SK-N-SH (cell line): ENCODE measurements around the gene TCIRG1. TPM values are rescaled to one million over a fixed set of nuclear protein-coding genes. Genes with fewer than 3 reads are reported as not detected.

Experiments
- CTCF ChIA-PET: fragments of 300-600, 350-600 bp; formaldehyde crosslinking; extraction: SDS; loops from one replicate; lab custom pipeline; 2021; lab: Yijun Ruan, JAX
- POLR2A ChIA-PET: fragments of 350-600 bp; sonication (Branson Sonifier 250); formaldehyde crosslinking; extraction: SDS; loops from one replicate; lab custom pipeline; 2020; ENCODE audit warnings: antibody characterized with exemption, inconsistent platforms; lab: Yijun Ruan, JAX
- DNase-seq: peaks from one replicate; pipeline ENCODE4 v3.0.0; 2012
- H2AFZ ChIP-seq: fragments of 200-600 bp; sonication (generic); 2 replicates; pipeline ENCODE4 v1.8.1; 2016; ENCODE audit warnings: antibody characterized with exemption, mild to moderate bottlenecking, low read depth
- H3F3A ChIP-seq: fragments of 200-600 bp; sonication (generic); replicated peaks from 2 replicates; pipeline ENCODE3; 2016; ENCODE audit warnings: antibody characterized with exemption, mild to moderate bottlenecking; ENCODE audit not compliant: insufficient read depth
- H3K27ac ChIP-seq, 2 experiments: fragments of 200-500 bp in 1 of 2; fragments of 200-600 bp in 1 of 2; sonication (Bioruptor generic) in 1 of 2; sonication (generic), shearing (Covaris generic) in 1 of 2; 2 replicates each; pipeline versions ENCODE4 v1.5.1 to v1.6.1; 2014 to 2016; ENCODE audit warnings: low read depth in 2 of 2, inconsistent platforms in 1 of 2, low read length in 1 of 2, mild to moderate bottlenecking in 1 of 2, mixed read lengths in 1 of 2
- H3K27me3 ChIP-seq: fragments of 200-600 bp; sonication (generic), shearing (Covaris generic); 2 replicates; pipeline ENCODE4 v1.6.1; 2016; ENCODE audit warnings: mixed run types; ENCODE audit not compliant: insufficient read depth
- H3K36me3 ChIP-seq, 2 experiments: fragments of 200-500 bp in 1 of 2; fragments of 200-600 bp in 1 of 2; sonication (Bioruptor generic) in 1 of 2; sonication (generic) in 1 of 2; replicated peaks in 1 of 2; 2 replicates each; pipeline versions ENCODE3 to v1.5.1; 2014 to 2016; ENCODE audit warnings: low read length in 1 of 2, mild to moderate bottlenecking in 1 of 2; ENCODE audit not compliant: insufficient read depth in 2 of 2, control insufficient read depth in 1 of 2
- H3K4me1 ChIP-seq, 2 experiments: fragments of 200-500 bp in 1 of 2; fragments of 200-600 bp in 1 of 2; sonication (Bioruptor generic) in 1 of 2; sonication (generic), shearing (Covaris generic) in 1 of 2; 2 replicates each; pipeline versions ENCODE4 v1.5.1 to v1.6.1; 2014 to 2016; ENCODE audit warnings: low read depth in 1 of 2, low read length in 1 of 2, mixed run types in 1 of 2; ENCODE audit not compliant: insufficient read depth in 2 of 2, control insufficient read depth in 1 of 2
- H3K4me2 ChIP-seq: fragments of 200-600 bp; sonication (generic), shearing (Covaris generic); 2 replicates; pipeline ENCODE4 v1.6.1; 2017; ENCODE audit warnings: mixed run types
- H3K4me3 ChIP-seq, 2 experiments: fragments of 200-500 bp in 1 of 2; fragments of 200-600 bp in 1 of 2; sonication (Bioruptor generic) in 1 of 2; sonication (generic), shearing (Covaris generic) in 1 of 2; 2 replicates each; pipeline versions ENCODE4 v1.5.1 to v1.8.1; 2014 to 2016; ENCODE audit warnings: low read depth in 2 of 2, inconsistent platforms in 1 of 2, low read length in 1 of 2, mild to moderate bottlenecking in 1 of 2, mixed read lengths in 1 of 2, moderate library complexity in 1 of 2
- H3K79me2 ChIP-seq: fragments of 200-600 bp; sonication (generic); 2 replicates; pipeline ENCODE4 v1.8.1; 2017; ENCODE audit warnings: mild to moderate bottlenecking; ENCODE audit not compliant: insufficient read depth
- H3K9ac ChIP-seq: fragments of 200-600 bp; sonication (generic); 2 replicates; pipeline ENCODE4 v1.6.1; 2017; ENCODE audit warnings: mixed run types
- H3K9me2 ChIP-seq: fragments of 200-600 bp; sonication (generic); 2 replicates; pipeline ENCODE4 v1.6.1; 2017; ENCODE audit warnings: mixed run types
- H3K9me3 ChIP-seq: fragments of 200-600 bp; sonication (generic); 2 replicates; pipeline ENCODE4 v1.6.1; 2017; ENCODE audit warnings: mixed run types, mild to moderate bottlenecking, moderate library complexity
- H4K20me1 ChIP-seq: fragments of 200-600 bp; sonication (generic); 2 replicates; pipeline ENCODE4 v1.6.1; 2017; ENCODE audit warnings: mild to moderate bottlenecking, mixed run types; ENCODE audit not compliant: insufficient read depth
- CHD2 ChIP-seq: fragments of 150-350 bp; IDR thresholded peaks from 2 replicates; pipeline ENCODE4 v1.6.1; 2018; ENCODE audit warnings: low read length; ENCODE audit not compliant: partially characterized antibody
- ELF1 ChIP-seq: IDR thresholded peaks from 2 replicates; pipeline ENCODE4 v1.4.0; 2012
- EP300 ChIP-seq, 2 experiments: IDR thresholded peaks; 2 replicates each; pipeline versions ENCODE4 v1.4.0 to v1.6.1; 2012; ENCODE audit warnings: borderline replicate concordance in 1 of 2, low read depth in 1 of 2, low read length in 1 of 2
- EZH2phosphoT487 ChIP-seq: fragments of 200-600 bp; sonication (generic); IDR thresholded peaks from 2 replicates; pipeline ENCODE4 v1.6.1; 2017; ENCODE audit warnings: low read depth, mixed run types, mild to moderate bottlenecking, antibody characterized with exemption, moderate library complexity, borderline replicate concordance
- FOXJ3 ChIP-seq: sonication (generic); formaldehyde crosslinking; IDR thresholded peaks from 2 replicates; pipeline ENCODE4 v1.5.1; 2020; ENCODE audit warnings: mild to moderate bottlenecking, missing genetic modification reagents
- MXI1 ChIP-seq: IDR thresholded peaks from 2 replicates; pipeline ENCODE4 v1.6.1; 2012; ENCODE audit warnings: mild to moderate bottlenecking, low read depth, low read length, improper control_type of control experiment
- NFIC ChIP-seq: IDR thresholded peaks from 2 replicates; pipeline ENCODE4 v1.4.0; 2012; ENCODE audit warnings: borderline replicate concordance
- NRF1 ChIP-seq: IDR thresholded peaks from 2 replicates; pipeline ENCODE4 v1.6.1; 2012; ENCODE audit warnings: low read depth, mild to moderate bottlenecking, low read length
- POLR2AphosphoS5 ChIP-seq: IDR thresholded peaks from 2 replicates; pipeline ENCODE4 v1.6.1; 2012; ENCODE audit warnings: low read depth, low read length
- RCOR1 ChIP-seq: fragments of 150-350 bp; IDR thresholded peaks from 2 replicates; pipeline ENCODE4 v1.6.1; 2017; ENCODE audit warnings: antibody characterized with exemption, low read length
- RFX5 ChIP-seq: IDR thresholded peaks from 2 replicates; pipeline ENCODE4 v1.6.1; 2012; ENCODE audit warnings: mild to moderate bottlenecking, improper control_type of control experiment, low read length
- SIN3A ChIP-seq: IDR thresholded peaks from 2 replicates; pipeline ENCODE4 v1.6.1; 2012; ENCODE audit warnings: low read depth, mild to moderate bottlenecking, low read length, moderate library complexity, borderline replicate concordance
- SMC3 ChIP-seq: IDR thresholded peaks from 2 replicates; pipeline ENCODE4 v1.6.1; 2012; ENCODE audit warnings: low read depth, low read length, improper control_type of control experiment
- TCF12 ChIP-seq: IDR thresholded peaks from 2 replicates; pipeline ENCODE4 v1.4.0; 2012
- USF2 ChIP-seq: fragments of 150-350 bp; IDR thresholded peaks from 2 replicates; pipeline ENCODE4 v1.6.1; 2017; ENCODE audit warnings: antibody characterized with exemption, low read length, low read depth, borderline replicate concordance
- WGBS: methylation state at CpG from one replicate; pipeline ENCODE4 v1.1.6; 2017; ENCODE audit warnings: low lambda C conversion rate; 5-methylcytosine and 5-hydroxymethylcytosine counted together
- polyA plus RNA-seq, 3 experiments: library from polyadenylated mRNA; depleted of rRNA; stranded (reverse); fragments of >200 nt; gene quantifications; 2 replicates each; pipeline ENCODE4 v1.2.3, GENCODE V29; 2012
- TF ChIP-seq, protein P1 (sequence below): IDR thresholded peaks from 2 replicates; pipeline ENCODE4; 2012
- TF ChIP-seq, protein P2 (sequence below): IDR thresholded peaks from 2 replicates; pipeline ENCODE4 v1.6.1; 2012; ENCODE audit warnings: mild to moderate bottlenecking, low read depth, low read length, moderate library complexity

Gene TCIRG1
- polyA plus RNA-seq, 1 of the 3 experiments (the other 2 are of a cell fraction), result 0.58 TPM

- 0 out of 2 replicates have a peak, but pooled peaks cover 6% of the 10 kb centered on the region for H4K20me1 ChIP-seq
- CTCF ChIA-PET, result no interaction called here
- H3K4me3 ChIP-seq, result no peak overlapping the region
- no peaks in the 10 kb centered on the region for H3K9me3 ChIP-seq
- TF ChIP-seq EZH2phosphoT487, result no peak
- no peak for TF ChIP-seq SMC3
- TF ChIP-seq NRF1, result no peak
- TF ChIP-seq CHD2, result no peak
- TF ChIP-seq ELF1, result no peak
- no peak for TF ChIP-seq TCF12
- TF ChIP-seq FOXJ3 (CRISPR knock-in tag), result no peak
- no peak for TF ChIP-seq NFIC
- TF ChIP-seq RCOR1, result no peak
- TF ChIP-seq SIN3A, result no peak
- no peak for TF ChIP-seq RFX5
- no peak for TF ChIP-seq MXI1
- TF ChIP-seq USF2, result no peak
- TF ChIP-seq POLR2AphosphoS5, result no peak
- TF ChIP-seq, protein P1, sequence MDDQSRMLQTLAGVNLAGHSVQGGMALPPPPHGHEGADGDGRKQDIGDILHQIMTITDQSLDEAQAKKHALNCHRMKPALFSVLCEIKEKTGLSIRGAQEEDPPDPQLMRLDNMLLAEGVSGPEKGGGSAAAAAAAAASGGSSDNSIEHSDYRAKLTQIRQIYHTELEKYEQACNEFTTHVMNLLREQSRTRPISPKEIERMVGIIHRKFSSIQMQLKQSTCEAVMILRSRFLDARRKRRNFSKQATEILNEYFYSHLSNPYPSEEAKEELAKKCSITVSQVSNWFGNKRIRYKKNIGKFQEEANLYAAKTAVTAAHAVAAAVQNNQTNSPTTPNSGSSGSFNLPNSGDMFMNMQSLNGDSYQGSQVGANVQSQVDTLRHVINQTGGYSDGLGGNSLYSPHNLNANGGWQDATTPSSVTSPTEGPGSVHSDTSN, result no peak
- TF ChIP-seq EP300 (IDR thresholded peaks at IDR 0.05; ENCODE audit: borderline replicate concordance in 1 of 2, low read depth in 1 of 2, low read length in 1 of 2), result no peak
- no peak overlapping the region for H2AFZ ChIP-seq
- DNase-seq, result no peak
- H3K79me2 ChIP-seq, result no peaks in the 10 kb centered on the region; the same call in 1 of the 2 replicates
- no peak overlapping the region for H3K4me2 ChIP-seq
- H3K9me2 ChIP-seq, result no peaks in the 10 kb centered on the region
- POLR2A ChIA-PET, result no interaction called here
- peaks cover 5% of the 10 kb centered on the region for H3F3A ChIP-seq
- 85% methylated on average over 1 of the region's 1 CpG for WGBS
- no peak overlapping the region for H3K27ac ChIP-seq
- H3K9ac ChIP-seq, result no peak overlapping the region
- H3K36me3 ChIP-seq, result peaks cover 0 to 13% of the 10 kb centered on the region in 2 experiments
- H3K27me3 ChIP-seq, result no peaks in the 10 kb centered on the region
- H3K4me1 ChIP-seq, result no peaks in the 10 kb centered on the region
These were observed 51.5 kb downstream of the TCIRG1 start for GRCh38 chr11:68090287-68090686.

GRCh38 chr11:68090706-68091105 is 51.9 kb downstream of the TCIRG1 start:
- Histone ChIP-seq H3K4me1 (no peaks in the 10 kb centered on the region), H3K9me2 (no peaks in the 10 kb centered on the region), H3K27me3 (no peaks in the 10 kb centered on the region), H3K4me2 (no peak overlapping the region), H3K9ac (no peak overlapping the region), H3K9me3 (no peaks in the 10 kb centered on the region), H3F3A (peaks cover 5% of the 10 kb centered on the region), H3K36me3 (peaks cover 0 to 13% of the 10 kb centered on the region in 2 experiments), H4K20me1 (0 out of 2 replicates have a peak, but pooled peaks cover 6% of the 10 kb centered on the region), H3K27ac (no peak overlapping the region), H3K79me2 (no peaks in the 10 kb centered on the region; the same call in 1 of the 2 replicates), H3K4me3 (no peak overlapping the region), H2AFZ (no peak overlapping the region)
- DNase-seq, result no peak
- POLR2A ChIA-PET, result no interaction called here
- CTCF ChIA-PET, result no interaction called here
- TF ChIP-seq, protein P2, sequence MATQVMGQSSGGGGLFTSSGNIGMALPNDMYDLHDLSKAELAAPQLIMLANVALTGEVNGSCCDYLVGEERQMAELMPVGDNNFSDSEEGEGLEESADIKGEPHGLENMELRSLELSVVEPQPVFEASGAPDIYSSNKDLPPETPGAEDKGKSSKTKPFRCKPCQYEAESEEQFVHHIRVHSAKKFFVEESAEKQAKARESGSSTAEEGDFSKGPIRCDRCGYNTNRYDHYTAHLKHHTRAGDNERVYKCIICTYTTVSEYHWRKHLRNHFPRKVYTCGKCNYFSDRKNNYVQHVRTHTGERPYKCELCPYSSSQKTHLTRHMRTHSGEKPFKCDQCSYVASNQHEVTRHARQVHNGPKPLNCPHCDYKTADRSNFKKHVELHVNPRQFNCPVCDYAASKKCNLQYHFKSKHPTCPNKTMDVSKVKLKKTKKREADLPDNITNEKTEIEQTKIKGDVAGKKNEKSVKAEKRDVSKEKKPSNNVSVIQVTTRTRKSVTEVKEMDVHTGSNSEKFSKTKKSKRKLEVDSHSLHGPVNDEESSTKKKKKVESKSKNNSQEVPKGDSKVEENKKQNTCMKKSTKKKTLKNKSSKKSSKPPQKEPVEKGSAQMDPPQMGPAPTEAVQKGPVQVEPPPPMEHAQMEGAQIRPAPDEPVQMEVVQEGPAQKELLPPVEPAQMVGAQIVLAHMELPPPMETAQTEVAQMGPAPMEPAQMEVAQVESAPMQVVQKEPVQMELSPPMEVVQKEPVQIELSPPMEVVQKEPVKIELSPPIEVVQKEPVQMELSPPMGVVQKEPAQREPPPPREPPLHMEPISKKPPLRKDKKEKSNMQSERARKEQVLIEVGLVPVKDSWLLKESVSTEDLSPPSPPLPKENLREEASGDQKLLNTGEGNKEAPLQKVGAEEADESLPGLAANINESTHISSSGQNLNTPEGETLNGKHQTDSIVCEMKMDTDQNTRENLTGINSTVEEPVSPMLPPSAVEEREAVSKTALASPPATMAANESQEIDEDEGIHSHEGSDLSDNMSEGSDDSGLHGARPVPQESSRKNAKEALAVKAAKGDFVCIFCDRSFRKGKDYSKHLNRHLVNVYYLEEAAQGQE, result no peak
- WGBS, result 82% methylated on average over 6 of the region's 6 CpGs
